Measurements from ENCODE around the gene ZFYVE16.
"Not testable (repeated sequence)": the region's sequence is repeated elsewhere in the genome, so short reads cannot be mapped to it uniquely, and the experiment has no call there.

DNA sequence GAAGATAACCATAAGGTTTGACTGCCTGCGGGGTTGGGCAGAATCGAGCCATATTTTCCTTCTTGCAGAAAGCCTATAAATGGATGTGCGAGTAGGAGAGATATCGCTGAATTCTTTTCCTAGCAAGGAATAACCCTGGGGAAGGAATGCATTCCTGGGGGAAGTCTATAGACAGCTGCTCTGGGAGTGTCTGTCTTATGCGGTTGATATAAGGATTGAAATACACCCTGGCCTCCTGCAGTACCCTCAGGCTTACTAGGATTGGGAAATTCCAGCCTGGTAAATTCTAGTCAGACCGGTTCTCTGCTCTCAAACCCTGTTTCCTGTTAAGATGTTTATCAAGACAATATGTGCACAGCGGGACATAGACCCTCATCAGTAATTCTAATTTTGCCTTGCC, 85.6 kb downstream of the ZFYVE16 start:
- TF ChIP-seq EZH2phosphoT487 (IDR thresholded peaks at IDR 0.05; ENCODE audit: insufficient read depth, low read depth); EZH2 (IDR thresholded peaks at IDR 0.05; ENCODE audit: insufficient read depth, poor library complexity, severe bottlenecking): not testable (repeated sequence)
